PC-3 (cell line): ENCODE measurements around the gene NTM.

Source experiments
- EZH2 ChIP-seq: fragments of 300-600 bp; sonication (generic); IDR thresholded peaks from one replicate; pipeline ENCODE4 v1.6.1; 2017; ENCODE audit warnings: antibody characterized with exemption, mild to moderate bottlenecking, low read length; ENCODE audit not compliant: unreplicated experiment
- EZH2phosphoT487 ChIP-seq: fragments of 300-600 bp; sonication (generic); IDR thresholded peaks from 2 replicates; pipeline ENCODE4 v1.6.1; 2018; ENCODE audit warnings: mild to moderate bottlenecking, antibody characterized with exemption, low read length, borderline replicate concordance
- TF ChIP-seq, protein P1 (sequence below): fragments of 300-600 bp; sonication (generic); conservative IDR thresholded peaks from 2 replicates; pipeline ENCODE4 v1.5.1; 2017; ENCODE audit warnings: antibody characterized with exemption, low read depth, mild to moderate bottlenecking, low read length

DNA sequence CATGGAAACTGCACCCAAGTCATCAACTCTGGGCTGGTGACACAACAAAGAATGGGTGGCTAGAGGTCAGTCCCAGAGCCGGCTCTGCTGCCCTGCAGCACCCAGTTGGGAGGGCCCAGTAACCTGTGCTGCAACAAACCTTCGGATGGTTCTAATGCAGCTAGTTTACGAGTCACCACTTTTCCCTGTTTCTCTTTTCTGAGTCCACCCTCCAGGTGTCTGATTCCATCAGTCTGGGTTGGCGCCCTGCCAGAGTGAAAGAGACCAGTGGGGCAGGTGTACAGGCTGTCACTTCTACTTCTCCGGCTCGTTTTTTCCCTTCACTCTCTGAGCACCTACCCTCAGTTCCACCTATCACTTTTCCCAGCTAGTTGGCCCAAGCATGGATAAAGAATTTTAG lies 572.9 kb downstream of the NTM start:
- TF ChIP-seq EZH2phosphoT487 (no peak), EZH2 (no peak)
- TF ChIP-seq, protein P1, sequence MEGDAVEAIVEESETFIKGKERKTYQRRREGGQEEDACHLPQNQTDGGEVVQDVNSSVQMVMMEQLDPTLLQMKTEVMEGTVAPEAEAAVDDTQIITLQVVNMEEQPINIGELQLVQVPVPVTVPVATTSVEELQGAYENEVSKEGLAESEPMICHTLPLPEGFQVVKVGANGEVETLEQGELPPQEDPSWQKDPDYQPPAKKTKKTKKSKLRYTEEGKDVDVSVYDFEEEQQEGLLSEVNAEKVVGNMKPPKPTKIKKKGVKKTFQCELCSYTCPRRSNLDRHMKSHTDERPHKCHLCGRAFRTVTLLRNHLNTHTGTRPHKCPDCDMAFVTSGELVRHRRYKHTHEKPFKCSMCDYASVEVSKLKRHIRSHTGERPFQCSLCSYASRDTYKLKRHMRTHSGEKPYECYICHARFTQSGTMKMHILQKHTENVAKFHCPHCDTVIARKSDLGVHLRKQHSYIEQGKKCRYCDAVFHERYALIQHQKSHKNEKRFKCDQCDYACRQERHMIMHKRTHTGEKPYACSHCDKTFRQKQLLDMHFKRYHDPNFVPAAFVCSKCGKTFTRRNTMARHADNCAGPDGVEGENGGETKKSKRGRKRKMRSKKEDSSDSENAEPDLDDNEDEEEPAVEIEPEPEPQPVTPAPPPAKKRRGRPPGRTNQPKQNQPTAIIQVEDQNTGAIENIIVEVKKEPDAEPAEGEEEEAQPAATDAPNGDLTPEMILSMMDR: no peak
